Ovary (tissue), 9 donors: ENCODE results near the gene CRPPA. TPM values are rescaled to one million over a fixed set of nuclear protein-coding genes. Genes with fewer than 3 reads are reported as not detected.
"Not testable (repeated sequence)": the region's sequence is repeated elsewhere in the genome, so short reads cannot be mapped to it uniquely, and the experiment has no call there.

ENCODE experiments used
- DNase-seq, 5 donors: peaks; one replicate each; pipeline ENCODE4 v3.0.0-alpha.2; 2019 to 2020
- H3K27ac ChIP-seq, 2 donors: fragments of 200-600 bp; one replicate each; pipeline versions ENCODE4 v1.5.1 to v1.8.0; 2019 to 2022
- H3K27me3 ChIP-seq: fragments of 200-600 bp; one replicate; pipeline ENCODE4 v1.8.0; 2022
- H3K36me3 ChIP-seq: fragments of 200-600 bp; sonication (generic); one replicate; pipeline ENCODE4 v1.5.1; 2019
- H3K4me1 ChIP-seq: one replicate; pipeline ENCODE4 v1.8.1; 2013; ENCODE audit warnings: mild to moderate bottlenecking, moderate library complexity; ENCODE audit not compliant: insufficient read depth
- H3K4me3 ChIP-seq: fragments of 200-600 bp; sonication (generic); one replicate; pipeline ENCODE4 v1.5.1; 2017
- H3K9me3 ChIP-seq, 2 donors: fragments of 200-600 bp in 1 of 2; sonication (generic) in 1 of 2; one replicate each; pipeline versions ENCODE4 v1.5.1 to v1.8.1; 2013 to 2019; ENCODE audit warnings: mild to moderate bottlenecking in 1 of 2, moderate library complexity in 1 of 2
- EP300 ChIP-seq: sonication (generic); formaldehyde crosslinking; IDR thresholded peaks from one replicate; pipeline ENCODE4 v1.6.1; 2017; ENCODE audit warnings: antibody characterized with exemption
- POLR2A ChIP-seq: fragments of 450-650 bp; IDR thresholded peaks from one replicate; pipeline ENCODE4 v1.6.1; 2017; ENCODE audit warnings: antibody characterized with exemption, mild to moderate bottlenecking, moderate library complexity
- WGBS, 3 donors: extraction: QIAGEN DNeasy Blood & Tissue Kit in 1 of 3; methylation state at CpG; one replicate each; pipeline versions ENCODE4 v1.1.5 to v1.1.7; 2013 to 2017; 5-methylcytosine and 5-hydroxymethylcytosine counted together
- intact Hi-C, 4 donors: fragments of 100-400 bp; cut with DNase I; formaldehyde crosslinking; loops; one replicate each; pipeline versions ENCODE4 v1.11.0 to v1.15.1; 2022 to 2023
- polyA plus RNA-seq, 2 donors: library from polyadenylated mRNA; stranded (reverse); fragments of 200-250 nt in 1 of 2; fragments of 350-450 nt in 1 of 2; fragmentation: Illumina TruSeq in 1 of 2; extraction: RNeasy Lipid Tissue Mini Kit (QIAGEN cat#74804) in 1 of 2; gene quantifications; one replicate each; pipeline ENCODE4 v1.2.3, GENCODE V29; 2013 to 2014
- total RNA-seq, 7 donors: library from RNA; depleted of rRNA in 2 of 7; stranded (reverse); fragments of >200 nt in 2 of 7; fragmentation: NEBNext Ultra II Directional in 3 of 7; extraction: Animal tissue kit (Norgen Biotek cat#: 25700) in 3 of 7; gene quantifications; one replicate each; pipeline versions ENCODE4 v1.1.0 to v1.2.4, GENCODE V29; 2016 to 2023
- TF ChIP-seq, protein P1 (sequence below), 3 donors: fragments of 450-650 bp in 2 of 3; fragments of 200-600 bp in 1 of 3; IDR thresholded peaks; one replicate each; pipeline versions ENCODE4 v1.5.1 to v1.8.0; 2016 to 2022; ENCODE audit warnings: antibody characterized with exemption in 3 of 3, mild to moderate bottlenecking in 1 of 3
- donor health status: DM: no; HTN: no; CAD: no; lungs with moderate emphysema.
- donor health status: DM: no; HTN: no; CAD: no.
- donor health status: Bipolar disorder and iron deficiency.
- donor health status: DM: yes; HTN: yes; CAD: no.
- donor health status: DM: no; HTN: no; CAD: no.
- donor health status: DM: yes; HTN: yes; CAD: no.

Gene CRPPA
- total and polyA plus RNA-seq, 9 donors: 0.68 to 5.2 (median 3.2) TPM

DNA sequence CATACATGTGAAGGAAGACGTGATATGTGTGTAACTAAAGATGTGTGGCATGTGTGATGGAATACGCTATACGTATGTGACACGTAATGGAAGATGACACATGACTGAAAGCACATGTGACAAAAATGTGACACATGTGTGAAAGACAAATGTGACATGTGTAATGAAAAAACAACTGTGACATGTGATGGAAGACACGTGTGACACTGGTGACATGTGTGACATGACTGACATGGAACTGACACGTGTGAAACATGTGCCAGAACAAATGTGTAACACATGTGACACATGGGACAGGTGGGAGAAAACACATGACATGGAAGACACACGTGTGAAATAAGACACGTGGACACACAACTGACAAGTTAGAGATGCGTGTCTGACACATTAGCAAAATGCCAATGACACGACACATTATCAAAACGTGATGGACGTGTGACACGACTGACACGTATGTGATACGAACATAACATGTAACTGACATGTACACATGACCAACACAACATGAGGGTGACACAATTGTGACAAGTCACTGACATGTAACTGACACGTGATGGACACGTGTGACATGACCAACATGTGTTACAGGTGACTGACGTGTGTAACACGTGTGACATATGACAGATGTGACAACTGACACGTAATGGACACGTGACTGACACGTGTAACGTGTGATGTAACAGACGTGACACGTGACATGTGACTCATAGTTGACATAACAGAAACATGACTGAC, 24.4 kb downstream of the CRPPA start:
- no peak overlapping the region for H3K4me3 ChIP-seq
- no peak overlapping the region for H3K27ac ChIP-seq
- H3K36me3 ChIP-seq: no peaks in the 10 kb centered on the region
- intact Hi-C loops: no loop called here
- 94 to 95% (median 95%) methylated on average over 25 of the region's 25 CpGs for WGBS, 3 donors
- no peaks in the 10 kb centered on the region for H3K4me1 ChIP-seq
- DNase-seq: no peak
- H3K27me3 ChIP-seq: no peaks in the 10 kb centered on the region
- no peaks in the 10 kb centered on the region for H3K9me3 ChIP-seq
- TF ChIP-seq EP300 (no peak), POLR2A (no peak)
- TF ChIP-seq, protein P1, sequence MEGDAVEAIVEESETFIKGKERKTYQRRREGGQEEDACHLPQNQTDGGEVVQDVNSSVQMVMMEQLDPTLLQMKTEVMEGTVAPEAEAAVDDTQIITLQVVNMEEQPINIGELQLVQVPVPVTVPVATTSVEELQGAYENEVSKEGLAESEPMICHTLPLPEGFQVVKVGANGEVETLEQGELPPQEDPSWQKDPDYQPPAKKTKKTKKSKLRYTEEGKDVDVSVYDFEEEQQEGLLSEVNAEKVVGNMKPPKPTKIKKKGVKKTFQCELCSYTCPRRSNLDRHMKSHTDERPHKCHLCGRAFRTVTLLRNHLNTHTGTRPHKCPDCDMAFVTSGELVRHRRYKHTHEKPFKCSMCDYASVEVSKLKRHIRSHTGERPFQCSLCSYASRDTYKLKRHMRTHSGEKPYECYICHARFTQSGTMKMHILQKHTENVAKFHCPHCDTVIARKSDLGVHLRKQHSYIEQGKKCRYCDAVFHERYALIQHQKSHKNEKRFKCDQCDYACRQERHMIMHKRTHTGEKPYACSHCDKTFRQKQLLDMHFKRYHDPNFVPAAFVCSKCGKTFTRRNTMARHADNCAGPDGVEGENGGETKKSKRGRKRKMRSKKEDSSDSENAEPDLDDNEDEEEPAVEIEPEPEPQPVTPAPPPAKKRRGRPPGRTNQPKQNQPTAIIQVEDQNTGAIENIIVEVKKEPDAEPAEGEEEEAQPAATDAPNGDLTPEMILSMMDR (IDR thresholded peaks at IDR 0.05): no peak

DNA sequence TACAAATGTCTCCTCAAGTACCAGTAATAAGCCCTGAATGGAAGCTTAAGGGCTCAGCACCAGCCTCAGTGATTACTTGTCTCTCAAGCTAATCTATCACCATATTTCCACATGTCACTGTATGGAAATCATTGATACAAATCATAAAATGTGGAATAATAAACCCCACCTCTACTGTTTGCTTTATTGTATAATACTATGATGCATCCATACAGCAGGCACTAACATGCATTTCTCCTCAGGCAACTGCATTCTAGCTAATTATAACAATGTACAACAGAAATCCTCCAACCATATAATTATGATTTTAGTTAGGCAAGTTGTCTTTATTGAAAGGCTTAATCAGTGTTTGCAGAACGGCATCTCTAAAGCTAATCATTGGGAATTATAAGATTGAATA, 26.2 kb downstream of the CRPPA start:
- Histone ChIP-seq H3K36me3 (no peaks in the 10 kb centered on the region), H3K9me3 (no peaks in the 10 kb centered on the region), H3K4me1 (no peaks in the 10 kb centered on the region), H3K4me3 (no peak overlapping the region), H3K27me3 (no peaks in the 10 kb centered on the region), H3K27ac (no peak overlapping the region)
- TF ChIP-seq POLR2A: no peak
- no peak for TF ChIP-seq EP300
- TF ChIP-seq, protein P1 (IDR thresholded peaks at IDR 0.05): no peak
- intact Hi-C loops: no loop called here
- 96 to 98% (median 97%) methylated on average over 1 of the region's 1 CpG for WGBS, 3 donors
- DNase-seq: no peak

DNA sequence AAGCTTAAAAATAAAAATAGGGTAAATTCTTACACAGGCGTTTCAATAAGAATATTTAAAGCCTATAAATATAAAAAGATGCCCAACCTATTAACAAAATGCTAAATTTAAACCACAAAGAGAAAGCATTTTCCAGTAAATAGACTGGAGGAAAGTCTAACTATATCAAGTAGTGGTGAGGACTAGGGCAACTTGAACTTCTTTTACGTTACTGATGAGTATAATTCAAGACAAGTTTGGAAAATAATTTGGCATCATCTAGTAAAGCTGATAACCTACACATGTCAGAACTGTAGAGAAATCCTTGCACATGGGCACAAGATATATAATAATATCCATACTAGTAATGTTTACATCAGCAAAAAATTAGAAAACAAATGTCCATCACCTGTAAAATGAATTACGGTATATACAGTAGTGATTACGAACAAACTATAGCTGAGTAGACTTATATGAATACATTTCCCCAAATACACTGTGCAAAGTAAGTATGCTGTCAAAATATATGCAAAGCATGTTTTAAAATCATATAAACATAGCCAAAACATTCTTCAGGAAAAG, 27.4 kb downstream of the CRPPA start:
- no peaks in the 10 kb centered on the region for H3K9me3 ChIP-seq
- DNase-seq: no peak
- WGBS, 3 donors: 96% methylated on average over 4 of the region's 4 CpGs
- H3K4me1 ChIP-seq: no peaks in the 10 kb centered on the region
- no peaks in the 10 kb centered on the region for H3K36me3 ChIP-seq
- intact Hi-C loops: no loop called here
- H3K27ac ChIP-seq: no peak overlapping the region
- no peak overlapping the region for H3K4me3 ChIP-seq
- no peaks in the 10 kb centered on the region for H3K27me3 ChIP-seq
- TF ChIP-seq, protein P1 (IDR thresholded peaks at IDR 0.05): no peak
- TF ChIP-seq EP300: no peak
- no peak for TF ChIP-seq POLR2A

DNA sequence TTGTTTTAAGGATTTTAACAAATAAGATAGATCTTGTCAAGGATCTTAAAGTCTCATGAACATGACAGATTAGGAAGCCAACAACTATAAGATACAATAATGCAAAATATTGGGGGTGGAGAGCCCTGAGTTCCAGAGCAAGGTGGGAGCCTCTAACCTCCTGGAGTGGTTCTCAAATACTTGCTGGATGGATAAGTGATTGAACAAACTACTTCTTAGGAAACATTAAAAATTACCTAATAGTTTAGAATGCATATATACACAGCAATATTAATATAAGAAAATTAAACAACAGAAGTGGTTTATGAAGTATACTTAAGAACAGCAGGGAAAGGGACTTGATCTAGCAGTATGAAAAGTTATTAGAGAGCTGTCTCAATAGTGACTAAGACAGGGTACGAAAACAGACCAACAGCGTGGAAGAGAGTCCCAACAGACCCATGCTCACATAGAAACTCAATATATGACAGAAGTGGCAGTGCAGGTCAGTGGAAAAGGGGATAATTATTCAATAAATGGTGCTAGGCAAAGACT, 28.3 kb downstream of the CRPPA start:
- H3K9me3 ChIP-seq: peaks cover 0 to under 1% of the 10 kb centered on the region in 2 donors
- TF ChIP-seq, protein P1 (IDR thresholded peaks at IDR 0.05): no peak
- TF ChIP-seq POLR2A (no peak), EP300 (no peak)
- 96 to 97% (median 96%) methylated on average over 2 of the region's 2 CpGs for WGBS, 3 donors
- DNase-seq: no peak
- no peaks in the 10 kb centered on the region for H3K27me3 ChIP-seq
- H3K4me1 ChIP-seq: no peaks in the 10 kb centered on the region
- no peaks in the 10 kb centered on the region for H3K36me3 ChIP-seq
- no peak overlapping the region for H3K27ac ChIP-seq
- intact Hi-C loops: no loop called here
- no peak overlapping the region for H3K4me3 ChIP-seq

DNA sequence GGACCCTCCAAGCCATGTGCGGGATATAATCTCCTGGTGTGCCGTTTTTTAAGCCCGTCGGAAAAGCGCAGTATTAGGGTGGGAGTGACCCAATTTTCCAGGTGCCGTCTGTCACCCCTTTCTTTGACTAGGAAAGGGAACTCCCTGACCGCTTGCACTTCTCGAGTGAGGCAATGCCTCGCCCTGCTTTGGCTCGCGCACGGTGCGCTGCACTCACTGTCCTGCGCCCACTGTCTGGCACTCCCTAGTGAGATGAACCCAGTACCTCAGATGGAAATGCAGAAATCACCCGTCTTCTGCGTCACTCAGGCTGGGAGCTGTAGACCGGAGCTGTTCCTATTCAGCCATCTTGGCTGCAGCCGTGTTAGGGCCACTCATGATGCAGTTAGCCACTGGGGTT, 37.6 kb downstream of the CRPPA start:
- 96 to 99% (median 98%) methylated on average over 18 of the region's 18 CpGs for WGBS, 3 donors
- H3K4me3 ChIP-seq, H3K27me3 ChIP-seq, H3K27ac ChIP-seq, DNase-seq, H3K9me3 ChIP-seq, intact Hi-C loops, H3K36me3 ChIP-seq, H3K4me1 ChIP-seq: not testable (repeated sequence)

DNA sequence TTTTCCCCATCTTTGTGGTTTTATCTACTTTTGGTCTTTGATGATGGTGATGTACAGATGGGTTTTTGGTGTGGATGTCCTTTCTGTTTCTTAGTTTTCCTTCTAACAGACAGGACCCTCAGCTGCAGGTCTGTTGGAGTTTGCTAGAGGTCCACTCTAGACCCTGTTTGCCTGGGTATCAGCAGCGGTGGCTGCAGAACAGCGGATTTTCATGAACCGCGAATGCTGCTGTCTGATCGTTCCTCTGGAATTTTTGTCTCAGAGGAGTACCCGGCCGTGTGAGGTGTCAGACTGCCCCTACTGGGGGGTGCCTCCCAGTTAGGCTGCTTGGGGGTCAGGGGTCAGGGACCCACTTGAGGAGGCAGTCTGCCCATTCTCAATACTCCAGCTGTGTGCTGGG, 38.2 kb downstream of the CRPPA start:
- H3K9me3 ChIP-seq, H3K4me1 ChIP-seq, intact Hi-C loops, H3K27ac ChIP-seq, H3K4me3 ChIP-seq, DNase-seq, H3K27me3 ChIP-seq, H3K36me3 ChIP-seq: not testable (repeated sequence)
- 96 to 97% (median 96%) methylated on average over 7 of the region's 7 CpGs for whole genome bisulfite sequencing, 3 donors
